AG10803 (cell line): ENCODE data around the gene C3orf20.

Experiments
- DNase-seq: peaks from one replicate; pipeline ENCODE4 v3.0.0; 2010; ENCODE audit warnings: low read depth
- H3K4me3 ChIP-seq: 2 replicates; pipeline ENCODE4 v1.5.1; 2011; ENCODE audit warnings: mild to moderate bottlenecking, low read length, control low read depth
- CTCF ChIP-seq: conservative IDR thresholded peaks from 2 replicates; pipeline ENCODE4 v1.5.1; 2011; ENCODE audit warnings: mild to moderate bottlenecking, low read length, control low read depth, inconsistent platforms

C3orf20 gene

GRCh38 chr3:14764331-14765059, 89.6 kb downstream of the C3orf20 start:
- DNase-seq = peak; percentile 16
- TF ChIP-seq CTCF = no peak
- no peak overlapping the region for H3K4me3 ChIP-seq

GRCh38 chr3:14765060-14765400, 90.1 kb downstream of the C3orf20 start:
- DNase-seq = no peak
- TF ChIP-seq CTCF = no peak
- no peak overlapping the region for H3K4me3 ChIP-seq

GRCh38 chr3:14765576-14766427, 90.9 kb downstream of the C3orf20 start:
- no peak overlapping the region for H3K4me3 ChIP-seq
- no peak for DNase-seq
- no peak for TF ChIP-seq CTCF

GRCh38 chr3:14766428-14767244, 91.7 kb downstream of the C3orf20 start:
- no peak overlapping the region for H3K4me3 ChIP-seq
- DNase-seq = no peak
- no peak for TF ChIP-seq CTCF

- no peak overlapping the region for H3K4me3 ChIP-seq
- TF ChIP-seq CTCF = no peak
- DNase-seq = no peak
Observed at GRCh38 chr3:14767245-14768051, 92.5 kb downstream of the C3orf20 start.

GRCh38 chr3:14768182-14768790, 93.3 kb downstream of the C3orf20 start:
- DNase-seq = no peak
- no peak overlapping the region for H3K4me3 ChIP-seq
- TF ChIP-seq CTCF = no peak
